Uterus (tissue), 2 donors: ENCODE results near the gene PHLDA2.

Experiments
- POLR2A ChIP-seq, 2 donors: fragments of 450-650 bp; IDR thresholded peaks; one replicate each; pipeline ENCODE4 v1.6.1; 2016; ENCODE audit warnings: antibody characterized with exemption in 2 of 2, mild to moderate bottlenecking in 1 of 2, moderate library complexity in 1 of 2
- TF ChIP-seq, protein P1 (sequence below), 4 experiments: fragments of 200-600 bp in 2 of 4; fragments of 450-650 bp in 2 of 4; sonication (generic) in 2 of 4; IDR thresholded peaks; one replicate each; pipeline ENCODE4 v1.5.1; 2016 to 2019; ENCODE audit warnings: antibody characterized with exemption in 4 of 4, mild to moderate bottlenecking in 2 of 4, moderate library complexity in 1 of 4

DNA sequence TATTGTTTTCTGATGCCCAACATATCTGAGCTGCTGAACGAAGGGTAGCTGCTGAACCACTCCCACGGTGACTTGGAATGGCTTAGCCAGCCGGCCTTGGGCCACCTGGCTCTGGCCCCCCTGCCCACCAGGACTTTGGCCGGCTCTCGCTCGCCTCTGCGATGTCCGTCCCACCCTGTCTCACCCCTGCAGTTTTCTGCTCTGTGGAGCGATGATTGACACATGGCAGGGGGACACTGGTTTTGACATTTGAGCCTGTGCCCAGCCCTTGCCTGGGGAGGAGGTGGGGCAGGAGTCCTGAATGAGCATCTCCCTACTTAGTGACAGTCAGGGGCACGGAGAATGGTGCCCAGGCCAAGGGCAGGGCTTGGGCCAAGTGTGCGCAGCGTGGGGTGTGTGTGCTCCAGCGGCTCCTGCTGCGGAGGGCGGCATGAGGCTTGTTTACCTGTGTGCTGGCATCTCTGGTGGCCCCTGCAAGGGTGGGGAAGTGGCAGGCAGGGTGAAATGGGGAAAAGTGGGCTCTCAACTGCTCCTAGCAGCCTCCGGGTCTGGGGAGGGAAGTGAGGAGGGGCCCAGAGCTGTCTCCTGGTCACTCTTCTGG is 27.9 kb downstream of the PHLDA2 start:
- TF ChIP-seq POLR2A (IDR thresholded peaks at IDR 0.05), result no peak
- TF ChIP-seq, protein P1, sequence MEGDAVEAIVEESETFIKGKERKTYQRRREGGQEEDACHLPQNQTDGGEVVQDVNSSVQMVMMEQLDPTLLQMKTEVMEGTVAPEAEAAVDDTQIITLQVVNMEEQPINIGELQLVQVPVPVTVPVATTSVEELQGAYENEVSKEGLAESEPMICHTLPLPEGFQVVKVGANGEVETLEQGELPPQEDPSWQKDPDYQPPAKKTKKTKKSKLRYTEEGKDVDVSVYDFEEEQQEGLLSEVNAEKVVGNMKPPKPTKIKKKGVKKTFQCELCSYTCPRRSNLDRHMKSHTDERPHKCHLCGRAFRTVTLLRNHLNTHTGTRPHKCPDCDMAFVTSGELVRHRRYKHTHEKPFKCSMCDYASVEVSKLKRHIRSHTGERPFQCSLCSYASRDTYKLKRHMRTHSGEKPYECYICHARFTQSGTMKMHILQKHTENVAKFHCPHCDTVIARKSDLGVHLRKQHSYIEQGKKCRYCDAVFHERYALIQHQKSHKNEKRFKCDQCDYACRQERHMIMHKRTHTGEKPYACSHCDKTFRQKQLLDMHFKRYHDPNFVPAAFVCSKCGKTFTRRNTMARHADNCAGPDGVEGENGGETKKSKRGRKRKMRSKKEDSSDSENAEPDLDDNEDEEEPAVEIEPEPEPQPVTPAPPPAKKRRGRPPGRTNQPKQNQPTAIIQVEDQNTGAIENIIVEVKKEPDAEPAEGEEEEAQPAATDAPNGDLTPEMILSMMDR (IDR thresholded peaks at IDR 0.05), result no peak
